SK-N-MC (cell line): ENCODE data around the gene OR4L1.

Source experiments
- EZH2 ChIP-seq: fragments of 200-600 bp; sonication (generic); IDR thresholded peaks from one replicate; pipeline ENCODE4 v1.6.1; 2017; ENCODE audit warnings: antibody characterized with exemption
- POLR2AphosphoS5 ChIP-seq: IDR thresholded peaks from 2 replicates; pipeline ENCODE4 v1.6.1; 2012; ENCODE audit warnings: mild to moderate bottlenecking, low read depth, low read length, borderline replicate concordance

DNA sequence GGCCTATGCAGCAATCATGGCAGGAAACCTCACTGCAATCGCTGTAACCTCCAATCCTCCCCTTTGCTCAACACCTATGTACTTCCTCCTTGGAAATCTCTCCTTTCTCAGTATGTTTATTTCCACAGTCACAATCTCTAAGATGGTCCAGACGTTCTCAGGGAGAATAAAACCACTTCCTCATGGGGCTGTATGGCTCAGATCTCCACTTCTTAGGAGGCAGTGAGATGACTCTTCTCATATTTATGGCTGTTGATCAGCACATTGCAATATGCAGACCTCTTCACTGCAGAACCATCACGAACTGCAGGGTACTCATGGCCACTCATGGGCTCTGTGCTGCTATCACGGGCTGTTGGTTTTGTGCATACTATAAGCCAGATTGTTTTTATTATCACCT is 33.6 kb downstream of the OR4L1 start:
- TF ChIP-seq EZH2 (no peak), POLR2AphosphoS5 (no peak)
